Measurements from ENCODE around the gene BBS2. TPM values are rescaled to one million over a fixed set of nuclear protein-coding genes. Genes with fewer than 3 reads are reported as not detected.
A peak's percentile ranks its signal among the peaks of the same experiment; 100 is the strongest.

Gene BBS2, protein sequence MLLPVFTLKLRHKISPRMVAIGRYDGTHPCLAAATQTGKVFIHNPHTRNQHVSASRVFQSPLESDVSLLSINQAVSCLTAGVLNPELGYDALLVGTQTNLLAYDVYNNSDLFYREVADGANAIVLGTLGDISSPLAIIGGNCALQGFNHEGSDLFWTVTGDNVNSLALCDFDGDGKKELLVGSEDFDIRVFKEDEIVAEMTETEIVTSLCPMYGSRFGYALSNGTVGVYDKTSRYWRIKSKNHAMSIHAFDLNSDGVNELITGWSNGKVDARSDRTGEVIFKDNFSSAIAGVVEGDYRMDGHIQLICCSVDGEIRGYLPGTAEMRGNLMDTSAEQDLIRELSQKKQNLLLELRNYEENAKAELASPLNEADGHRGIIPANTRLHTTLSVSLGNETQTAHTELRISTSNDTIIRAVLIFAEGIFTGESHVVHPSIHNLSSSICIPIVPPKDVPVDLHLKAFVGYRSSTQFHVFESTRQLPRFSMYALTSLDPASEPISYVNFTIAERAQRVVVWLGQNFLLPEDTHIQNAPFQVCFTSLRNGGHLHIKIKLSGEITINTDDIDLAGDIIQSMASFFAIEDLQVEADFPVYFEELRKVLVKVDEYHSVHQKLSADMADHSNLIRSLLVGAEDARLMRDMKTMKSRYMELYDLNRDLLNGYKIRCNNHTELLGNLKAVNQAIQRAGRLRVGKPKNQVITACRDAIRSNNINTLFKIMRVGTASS
- 25.6 and 27.7 TPM in 2 replicates for total RNA-seq (2022)
- percentile 62 among the genes with signal in this experiment for Bru-seq, nascent RNA
- BruChase-seq, experiment 1, labeled RNA remaining after a 2-hour chase = percentile 64 among the genes with signal in this experiment
- percentile 63 among the genes with signal in this experiment for BruChase-seq, experiment 2, labeled RNA remaining after a 6-hour chase
- long read RNA-seq, transcript BBS2-201 (17 exons, 2,963 nt) = major isoform, 31 of 45 reads
- long read RNA-seq, partial matches to known transcripts = 3 of 45 reads
- long read RNA-seq, other reads (novel, unspliced or antisense) = 11 of 45 reads

DNA sequence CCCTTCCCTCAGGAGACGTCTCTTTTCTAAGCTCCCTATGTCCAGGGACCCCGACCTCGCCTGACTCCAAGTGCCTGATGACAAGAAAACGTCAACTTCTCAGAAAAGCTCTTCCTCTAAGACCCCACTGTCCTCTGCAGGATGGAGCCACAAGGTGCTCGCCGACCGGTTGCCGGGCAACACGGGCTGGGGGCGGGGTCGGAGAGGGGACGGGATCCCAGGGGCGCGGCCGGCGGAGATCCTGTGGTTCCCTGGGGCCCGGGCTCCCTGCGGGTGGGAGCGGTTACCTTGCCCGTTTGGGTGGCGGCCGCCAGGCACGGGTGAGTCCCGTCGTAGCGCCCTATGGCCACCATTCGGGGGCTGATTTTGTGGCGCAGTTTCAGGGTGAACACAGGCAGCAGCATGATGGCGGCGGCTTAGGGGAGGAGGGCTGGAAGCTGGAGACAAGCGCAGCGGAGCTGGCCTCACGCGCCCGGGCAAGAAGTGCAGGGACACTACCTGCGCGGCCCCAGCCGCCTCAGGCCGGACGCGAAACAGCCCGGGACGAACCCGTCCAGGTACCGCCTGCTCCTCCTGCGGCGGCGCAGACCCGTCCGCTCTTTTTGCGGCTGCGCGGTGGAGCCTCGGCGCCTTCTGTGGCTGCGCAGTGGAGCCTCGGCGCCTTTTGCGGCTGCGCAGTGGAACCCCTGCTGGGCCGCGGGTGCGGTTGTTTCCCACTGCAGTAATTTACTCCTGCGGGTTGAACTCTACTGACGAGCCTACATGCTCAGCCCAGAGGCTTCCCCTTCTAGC is at the start of gene BBS2:
BBS2 (minus strand) TSS at position 566 of the 792 bp plus-strand sequence; CDS start at position 404, 162 bp downstream.
- no peaks in the 10 kb centered on the region for H3K9me3 Mint-ChIP-seq (ENCODE audit: unreplicated experiment)
- peak within 1 kb of the TSS; percentile 81 for H3K4me3 Mint-ChIP-seq (ENCODE audit: unreplicated experiment)
- intact Hi-C loops (cut with micrococcal nuclease; ENCODE audit: unreplicated experiment) = loop anchor here (10.0 kb wide), 1 partner anchor 1015 kb away; the partner anchor contains the start of gene LPCAT2
- H3K4me3 ChIP-seq (ENCODE audit: low read depth, low read length) = peak within 1 kb of the TSS; percentile 59
- H3K4me1 Mint-ChIP-seq (ENCODE audit: low read depth, unreplicated experiment) = peaks cover 7% of the 10 kb centered on the region
- H3K27me3 ChIP-seq (replicated peaks; ENCODE audit: control insufficient read depth, insufficient read depth, low read length) = no peaks in the 10 kb centered on the region
- peak within 1 kb of the TSS; percentile 79 for H3K27ac Mint-ChIP-seq (ENCODE audit: unreplicated experiment)
- no peaks in the 10 kb centered on the region for H3K36me3 ChIP-seq (ENCODE audit: control insufficient read depth, insufficient read depth, low read length)
- ChIA-PET CTCF (interaction anchor here (1.0 kb wide), 1 partner anchor 81 kb away, joined by 5 read pairs; no protein-coding TSS in a partner anchor), POLR2A (no interaction called here)
- no TSS peak for BruUV-seq (replicated peaks)
- peaks cover 7% of the 10 kb centered on the region for H3K4me1 ChIP-seq
- H3K27me3 Mint-ChIP-seq (ENCODE audit: insufficient read depth, unreplicated experiment) = no peaks in the 10 kb centered on the region
- no peaks in the 10 kb centered on the region for H3K9me3 ChIP-seq
- DNase-seq = peak; percentile 93 to 96
- no peaks in the 10 kb centered on the region for H3K36me3 Mint-ChIP-seq (ENCODE audit: insufficient read depth, unreplicated experiment)
- no peak for TF ChIP-seq CTCF (IDR thresholded peaks at IDR 0.05; ENCODE audit: insufficient read depth in 1 of 2, low read depth in 1 of 2, low read length in 1 of 2, severe bottlenecking in 1 of 2, unreplicated experiment in 1 of 2)

- TF ChIP-seq CTCF (IDR thresholded peaks at IDR 0.05; ENCODE audit: insufficient read depth in 1 of 2, low read depth in 1 of 2, low read length in 1 of 2, severe bottlenecking in 1 of 2, unreplicated experiment in 1 of 2) = no peak
- ChIA-PET CTCF (no interaction called here), POLR2A (no interaction called here)
- H3K9me3 Mint-ChIP-seq (ENCODE audit: unreplicated experiment) = no peaks in the 10 kb centered on the region
- H3K27me3 ChIP-seq (replicated peaks; ENCODE audit: control insufficient read depth, insufficient read depth, low read length) = no peaks in the 10 kb centered on the region
- intact Hi-C loops (cut with micrococcal nuclease; ENCODE audit: unreplicated experiment) = no loop called here
- no peak within 1 kb of the TSS for H3K27ac Mint-ChIP-seq (ENCODE audit: unreplicated experiment)
- H3K4me3 Mint-ChIP-seq (ENCODE audit: unreplicated experiment) = no peak within 1 kb of the TSS
- DNase-seq = no peak
- H3K27me3 Mint-ChIP-seq (ENCODE audit: insufficient read depth, unreplicated experiment) = peaks cover 15% of the 10 kb centered on the region
- H3K36me3 ChIP-seq (ENCODE audit: control insufficient read depth, insufficient read depth, low read length) = no peaks in the 10 kb centered on the region
- no TSS peak for BruUV-seq (replicated peaks)
- H3K4me1 Mint-ChIP-seq (ENCODE audit: low read depth, unreplicated experiment) = no peaks in the 10 kb centered on the region
- H3K9me3 ChIP-seq = no peaks in the 10 kb centered on the region
- no peaks in the 10 kb centered on the region for H3K36me3 Mint-ChIP-seq (ENCODE audit: insufficient read depth, unreplicated experiment)
- no peak within 1 kb of the TSS for H3K4me3 ChIP-seq (ENCODE audit: low read depth, low read length)
- H3K4me1 ChIP-seq = no peaks in the 10 kb centered on the region
Measured at GRCh38 chr16:56564793-56565477, 45.1 kb upstream of the BBS2 start, which contains the start of gene MT4. TSS of gene MT4 (plus strand) at chr16:56565073. CDS start at chr16:56565129, 56 bp downstream.

All from Caco-2 (cell line).